Endothelial cell of umbilical vein (primary cell): ENCODE measurements around the gene CTRB2. TPM values are rescaled to one million over a fixed set of nuclear protein-coding genes. Genes with fewer than 3 reads are reported as not detected.

ENCODE experiments used
- BruUV-seq: library from RNA; stranded (reverse); fragments of 400-500 nt; replicated peaks from 2 replicates; lab custom pipeline; 2021; lab: Mats Ljungman, UMichigan
- CTCF ChIA-PET: fragments of 300-600, 350-600 bp; sonication (Branson Sonifier 250); formaldehyde crosslinking; loops from one replicate; lab custom pipeline; 2021; ENCODE audit warnings: antibody characterized with exemption, inconsistent platforms; lab: Charles Lee
- POLR2A ChIA-PET: fragments of 300-600, 350-600 bp; sonication (Branson Sonifier 250); formaldehyde crosslinking; loops from one replicate; lab custom pipeline; 2021; ENCODE audit warnings: antibody characterized with exemption, inconsistent platforms; lab: Charles Lee
- DNase-seq: peaks from one replicate; pipeline ENCODE4 v3.0.0-alpha.2; 2011; ENCODE audit warnings: low read depth, low spot score
- FAIRE-seq: peaks from 2 replicates; lab custom pipeline; 2011; peaks lifted over from hg19 to GRCh38; lab: Jason Lieb, UNC
- H2AFZ ChIP-seq: 2 replicates; pipeline ENCODE4 v1.6.0; 2012; ENCODE audit warnings: low read depth, low read length, control low read depth, inconsistent platforms
- H3K27ac ChIP-seq: 2 replicates; pipeline ENCODE4 v1.5.1; 2011; ENCODE audit warnings: low read depth, mild to moderate bottlenecking, control low read depth, low read length, moderate library complexity; ENCODE audit not compliant: insufficient read depth
- H3K27me3 ChIP-seq, 2 experiments: 2 replicates each; pipeline versions ENCODE4 v1.6.0 to v1.6.1; 2011; ENCODE audit warnings: low read length in 2 of 2, mixed read lengths in 1 of 2; ENCODE audit not compliant: control insufficient read depth in 2 of 2, insufficient read depth in 2 of 2
- H3K36me3 ChIP-seq, 2 experiments: 2 replicates in 1 of 2; 3 replicates in 1 of 2; pipeline ENCODE4 v1.5.1; 2011; ENCODE audit warnings: low read length in 2 of 2, mild to moderate bottlenecking in 1 of 2, moderate library complexity in 1 of 2; ENCODE audit not compliant: control insufficient read depth in 2 of 2, insufficient read depth in 2 of 2; ENCODE audit errors: extremely low read depth in 1 of 2
- H3K4me1 ChIP-seq: 3 replicates; pipeline ENCODE4 v1.5.1; 2011; ENCODE audit warnings: mild to moderate bottlenecking, low read length; ENCODE audit not compliant: control insufficient read depth, insufficient read depth; ENCODE audit errors: extremely low read depth
- H3K4me2 ChIP-seq: 2 replicates; pipeline ENCODE4 v1.6.1; 2011; ENCODE audit warnings: low read length, control low read depth, mixed read lengths; ENCODE audit not compliant: insufficient read depth
- H3K4me3 ChIP-seq, 3 experiments: fragments of 200-600 bp in 1 of 3; sonication (generic), shearing (Covaris generic) in 1 of 3; replicated peaks in 1 of 3; 2 replicates each; pipeline ENCODE4 v1.5.1; 2011 to 2016; ENCODE audit warnings: control low read depth in 3 of 3, low read length in 3 of 3, mild to moderate bottlenecking in 2 of 3, inconsistent platforms in 1 of 3, low read depth in 1 of 3, moderate library complexity in 1 of 3; ENCODE audit not compliant: insufficient read depth in 1 of 3
- H3K79me2 ChIP-seq: 2 replicates; pipeline ENCODE4 v1.6.0; 2012; ENCODE audit warnings: low read length, inconsistent platforms; ENCODE audit not compliant: control insufficient read depth, insufficient read depth
- H3K9ac ChIP-seq: replicated peaks from 2 replicates; pipeline ENCODE3; 2011; ENCODE audit warnings: low read length, control low read depth; ENCODE audit not compliant: insufficient read depth; ENCODE audit errors: extremely low read depth
- H3K9me1 ChIP-seq: replicated peaks from 3 replicates; pipeline ENCODE4 v1.6.0; 2011; ENCODE audit warnings: mild to moderate bottlenecking, low read length; ENCODE audit not compliant: control insufficient read depth, insufficient read depth; ENCODE audit errors: extremely low read depth
- H3K9me3 ChIP-seq: replicated peaks from 2 replicates; pipeline ENCODE4 v1.5.1; 2012; ENCODE audit warnings: low read length, inconsistent platforms; ENCODE audit not compliant: control insufficient read depth, insufficient read depth
- H4K20me1 ChIP-seq: replicated peaks from 2 replicates; pipeline ENCODE3; 2011; ENCODE audit warnings: mild to moderate bottlenecking, low read length; ENCODE audit not compliant: control insufficient read depth, insufficient read depth; ENCODE audit errors: extremely low read depth
- CTCF ChIP-seq, 2 donors: IDR thresholded peaks; 1 replicate in 1 of 2; 2 replicates in 1 of 2; pipeline ENCODE4 v1.5.1; 2011; ENCODE audit warnings: low read length in 2 of 2, mild to moderate bottlenecking in 2 of 2, moderate library complexity in 2 of 2, control low read depth in 1 of 2, inconsistent platforms in 1 of 2, low read depth in 1 of 2; ENCODE audit not compliant: insufficient read depth in 1 of 2; ENCODE audit errors: extremely low read depth in 1 of 2
- EZH2 ChIP-seq: IDR thresholded peaks from 2 replicates; pipeline ENCODE4 v1.6.1; 2012; ENCODE audit warnings: borderline replicate concordance, low read depth, mild to moderate bottlenecking, moderate library complexity, low read length, inconsistent platforms; ENCODE audit not compliant: severe bottlenecking
- FOS ChIP-seq: IDR thresholded peaks from 2 replicates; pipeline ENCODE4 v1.6.1; 2011; ENCODE audit warnings: mild to moderate bottlenecking, low read length, moderate library complexity, borderline replicate concordance; ENCODE audit not compliant: insufficient read depth
- GATA2 ChIP-seq: IDR thresholded peaks from 2 replicates; pipeline ENCODE4 v1.7.0; 2011; ENCODE audit warnings: low read depth, mild to moderate bottlenecking, moderate library complexity, mixed read lengths, low read length; ENCODE audit not compliant: insufficient read length, insufficient read depth
- MAX ChIP-seq: IDR thresholded peaks from 2 replicates; pipeline ENCODE4 v1.6.1; 2011; ENCODE audit not compliant: insufficient read depth, insufficient read length
- POLR2A ChIP-seq: IDR thresholded peaks from 2 replicates; pipeline ENCODE4 v1.6.1; 2012; ENCODE audit warnings: low read depth, mild to moderate bottlenecking, control low read depth, low read length
- POLR2AphosphoS5 ChIP-seq: IDR thresholded peaks from 2 replicates; pipeline ENCODE4 v1.6.1; 2012; ENCODE audit warnings: low read depth, mild to moderate bottlenecking, control low read depth, low read length, moderate library complexity; ENCODE audit not compliant: insufficient read depth
- dilution Hi-C: fragments of 300-500 bp; cut with MboI; formaldehyde crosslinking; loops from one replicate; pipeline ENCODE4 v1.15.0; 2019; ENCODE audit warnings: low sequenced_read_pairs; ENCODE audit not compliant: extremely low pct_ligation_motif_present
- intact Hi-C: fragments of 100-400 bp; cut with micrococcal nuclease; formaldehyde crosslinking; loops from one replicate; pipeline ENCODE4 v1.10.0; 2022
- polyA plus RNA-seq, 4 experiments: library from polyadenylated mRNA; depleted of rRNA in 3 of 4; stranded (reverse) in 3 of 4; unstranded in 1 of 4; fragments of >200 nt; gene quantifications; 2 replicates each; pipeline versions ENCODE4 v1.2.1 to v1.2.3, GENCODE V29; 2011 to 2012; ENCODE audit warnings: missing spikeins in 1 of 4
- total RNA-seq: library from RNA; stranded (reverse); gene quantifications from 2 replicates; pipeline ENCODE4 v1.2.3, GENCODE V29; 2021

The CTRB2 gene
- total and polyA plus RNA-seq, 2 donors (not counting 3 experiments of a cell fraction or from before 2014, with no cell fraction given), result not detected

GRCh38 chr16:75193265-75193650 is 13.7 kb downstream of the CTRB2 start:
- dilution Hi-C loops (no loop called here), intact Hi-C loops (no loop called here)

More at GRCh38 chr16:75193265-75193650, 13.7 kb downstream of the CTRB2 start:
- Histone ChIP-seq H3K79me2 (no peaks in the 10 kb centered on the region), H3K9ac (no peak overlapping the region), H3K4me3 (no peak overlapping the region), H3K4me2 (no peak overlapping the region), H3K4me1 (peaks cover 1% of the 10 kb centered on the region), H3K27ac (no peak overlapping the region), H4K20me1 (no peaks in the 10 kb centered on the region), H3K9me3 (no peaks in the 10 kb centered on the region), H3K27me3 (peaks cover 9% of the 10 kb centered on the region in 2 experiments), H3K36me3 (no peaks in the 10 kb centered on the region), H2AFZ (no peak overlapping the region), H3K9me1 (no peaks in the 10 kb centered on the region)
- POLR2A ChIA-PET, result no interaction called here
- CTCF ChIA-PET, result no interaction called here
- no TSS peak for BruUV-seq
- TF ChIP-seq CTCF (IDR thresholded peaks at IDR 0.05; ENCODE audit: extremely low read depth in 1 of 2, insufficient read depth in 1 of 2, low read depth in 1 of 2, low read length in 2 of 2) (no peak), POLR2A (no peak), GATA2 (no peak), FOS (no peak), EZH2 (no peak), POLR2AphosphoS5 (no peak), MAX (no peak)
- no peak for FAIRE-seq
- no peak for DNase-seq
